ENCODE results near the gene PPIA. TPM values are rescaled to one million over a fixed set of nuclear protein-coding genes. Genes with fewer than 3 reads are reported as not detected.
"Not testable (repeated sequence)": the region's sequence is repeated elsewhere in the genome, so short reads cannot be mapped to it uniquely, and the experiment has no call there.

Gene PPIA
- total RNA-seq, 1 donor from 2014 or later = 935 TPM

DNA sequence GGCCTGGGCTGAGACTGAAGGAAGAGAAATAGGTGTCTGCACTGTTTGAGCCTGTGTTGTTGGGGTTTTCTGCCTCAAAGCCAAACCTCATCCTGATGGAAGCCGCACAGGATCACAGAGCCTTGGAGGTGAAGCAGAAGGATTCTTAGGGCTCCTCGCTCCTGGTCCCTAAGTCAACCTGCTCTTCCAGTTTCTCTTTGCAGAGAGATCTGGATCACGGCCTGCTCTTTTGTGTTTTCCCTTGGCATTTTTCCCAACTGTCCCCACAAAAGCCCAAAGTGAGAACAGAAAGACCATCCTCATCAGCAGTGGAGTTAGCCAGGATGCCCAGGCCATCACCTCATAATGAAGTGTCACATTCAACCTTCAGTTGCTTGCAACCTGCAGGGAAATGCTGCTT is 20.3 kb upstream of the PPIA start:
- Mint-ChIP-seq H3K4me3 (no peak overlapping the region), H3K4me1 (peaks cover 2% of the 10 kb centered on the region), H3K27me3 (ENCODE audit: low read depth) (no peaks in the 10 kb centered on the region), H3K9me3 (no peaks in the 10 kb centered on the region), H3K36me3 (no peaks in the 10 kb centered on the region), H3K27ac (no peak overlapping the region)
- TF ChIP-seq, protein P1, sequence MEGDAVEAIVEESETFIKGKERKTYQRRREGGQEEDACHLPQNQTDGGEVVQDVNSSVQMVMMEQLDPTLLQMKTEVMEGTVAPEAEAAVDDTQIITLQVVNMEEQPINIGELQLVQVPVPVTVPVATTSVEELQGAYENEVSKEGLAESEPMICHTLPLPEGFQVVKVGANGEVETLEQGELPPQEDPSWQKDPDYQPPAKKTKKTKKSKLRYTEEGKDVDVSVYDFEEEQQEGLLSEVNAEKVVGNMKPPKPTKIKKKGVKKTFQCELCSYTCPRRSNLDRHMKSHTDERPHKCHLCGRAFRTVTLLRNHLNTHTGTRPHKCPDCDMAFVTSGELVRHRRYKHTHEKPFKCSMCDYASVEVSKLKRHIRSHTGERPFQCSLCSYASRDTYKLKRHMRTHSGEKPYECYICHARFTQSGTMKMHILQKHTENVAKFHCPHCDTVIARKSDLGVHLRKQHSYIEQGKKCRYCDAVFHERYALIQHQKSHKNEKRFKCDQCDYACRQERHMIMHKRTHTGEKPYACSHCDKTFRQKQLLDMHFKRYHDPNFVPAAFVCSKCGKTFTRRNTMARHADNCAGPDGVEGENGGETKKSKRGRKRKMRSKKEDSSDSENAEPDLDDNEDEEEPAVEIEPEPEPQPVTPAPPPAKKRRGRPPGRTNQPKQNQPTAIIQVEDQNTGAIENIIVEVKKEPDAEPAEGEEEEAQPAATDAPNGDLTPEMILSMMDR (IDR thresholded peaks at IDR 0.05; ENCODE audit: unreplicated experiment) = no peak
- DNase-seq (ENCODE audit: low spot score in 2 of 2, unreplicated experiment in 2 of 2) = no peak

- Mint-ChIP-seq H3K27me3 (ENCODE audit: low read depth) (no peaks in the 10 kb centered on the region), H3K4me1 (no peaks in the 10 kb centered on the region), H3K27ac (no peak overlapping the region), H3K4me3 (no peak overlapping the region), H3K36me3 (no peaks in the 10 kb centered on the region), H3K9me3 (peaks cover 5% of the 10 kb centered on the region)
- no peak for DNase-seq (ENCODE audit: low spot score in 2 of 2, unreplicated experiment in 2 of 2)
- TF ChIP-seq, protein P1 (IDR thresholded peaks at IDR 0.05; ENCODE audit: unreplicated experiment) = no peak
Observed at GRCh38 chr7:44782460-44782859, 14.0 kb upstream of the PPIA start.

- Mint-ChIP-seq H3K27ac (no peak overlapping the region), H3K4me3 (no peak overlapping the region), H3K9me3 (peaks cover 5% of the 10 kb centered on the region), H3K4me1 (no peaks in the 10 kb centered on the region), H3K36me3 (no peaks in the 10 kb centered on the region), H3K27me3 (ENCODE audit: low read depth) (no peaks in the 10 kb centered on the region)
- TF ChIP-seq, protein P1 (IDR thresholded peaks at IDR 0.05; ENCODE audit: unreplicated experiment) = no peak
- DNase-seq (ENCODE audit: low spot score in 2 of 2, unreplicated experiment in 2 of 2) = no peak
Observed at GRCh38 chr7:44783407-44783806, 13.1 kb upstream of the PPIA start.

DNA sequence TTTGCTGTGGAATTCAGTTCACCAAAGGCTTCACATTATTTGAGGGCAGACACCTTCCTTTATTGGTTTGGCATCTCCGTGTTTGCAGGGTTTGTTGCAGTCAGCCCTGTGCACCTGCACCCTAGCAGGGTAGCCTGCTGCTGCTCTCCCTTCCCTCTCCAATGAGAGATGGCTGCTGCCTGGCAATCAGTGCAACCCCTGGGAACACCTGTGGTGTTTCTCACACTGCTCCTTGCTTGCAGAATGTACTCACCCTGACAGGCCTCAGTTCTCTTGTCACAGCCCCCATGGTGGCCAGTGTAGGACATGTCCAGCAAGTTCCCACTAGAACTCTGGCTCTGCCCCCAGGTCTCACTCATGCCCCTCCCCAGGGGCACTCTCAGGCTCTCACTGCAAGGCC is 12.1 kb upstream of the PPIA start:
- H3K27ac Mint-ChIP-seq = no peak overlapping the region
- DNase-seq (ENCODE audit: low spot score in 2 of 2, unreplicated experiment in 2 of 2) = no peak
- H3K36me3 Mint-ChIP-seq = no peaks in the 10 kb centered on the region
- H3K4me3 Mint-ChIP-seq = no peak overlapping the region
- H3K27me3 Mint-ChIP-seq (ENCODE audit: low read depth) = no peaks in the 10 kb centered on the region
- no peaks in the 10 kb centered on the region for H3K4me1 Mint-ChIP-seq
- H3K9me3 Mint-ChIP-seq = peaks cover 5% of the 10 kb centered on the region
- TF ChIP-seq, protein P1 (IDR thresholded peaks at IDR 0.05; ENCODE audit: unreplicated experiment) = no peak

DNA sequence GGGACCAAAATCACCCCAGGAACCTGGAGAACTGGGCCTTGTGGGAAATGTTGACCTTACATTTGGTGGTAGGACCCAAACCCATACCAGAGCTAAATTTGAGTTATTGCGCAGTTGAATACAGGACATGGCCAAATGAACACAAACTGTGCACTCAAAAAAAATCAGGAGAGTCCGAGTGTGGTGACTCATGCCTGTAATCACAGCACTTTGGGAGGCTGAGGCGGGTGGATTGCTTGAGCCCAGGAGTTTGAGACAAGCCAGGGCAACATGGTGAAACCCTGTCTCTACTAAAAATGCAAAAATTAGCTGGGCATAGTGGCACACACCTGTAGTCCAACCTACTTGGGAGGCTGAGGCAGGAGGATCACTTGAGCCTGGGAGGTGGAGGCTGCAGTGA is 11.3 kb upstream of the PPIA start:
- H3K27ac Mint-ChIP-seq; H3K4me3 Mint-ChIP-seq; H3K36me3 Mint-ChIP-seq; H3K27me3 Mint-ChIP-seq (ENCODE audit: low read depth); H3K4me1 Mint-ChIP-seq; DNase-seq (ENCODE audit: low spot score in 2 of 2, unreplicated experiment in 2 of 2); H3K9me3 Mint-ChIP-seq: not testable (repeated sequence)

- peaks cover 5% of the 10 kb centered on the region for H3K4me1 Mint-ChIP-seq
- TF ChIP-seq, protein P1 (IDR thresholded peaks at IDR 0.05; ENCODE audit: unreplicated experiment) = no peak
- no peaks in the 10 kb centered on the region for H3K36me3 Mint-ChIP-seq
- no peaks in the 10 kb centered on the region for H3K27me3 Mint-ChIP-seq (ENCODE audit: low read depth)
- H3K27ac Mint-ChIP-seq = no peak overlapping the region
- no peak overlapping the region for H3K4me3 Mint-ChIP-seq
- H3K9me3 Mint-ChIP-seq = peaks cover 5% of the 10 kb centered on the region
- no peak for DNase-seq (ENCODE audit: low spot score in 2 of 2, unreplicated experiment in 2 of 2)
Observed at GRCh38 chr7:44787041-44787440, 9.4 kb upstream of the PPIA start.
